Measurements from ENCODE around the gene TMEM30A.

TMEM30A gene

DNA sequence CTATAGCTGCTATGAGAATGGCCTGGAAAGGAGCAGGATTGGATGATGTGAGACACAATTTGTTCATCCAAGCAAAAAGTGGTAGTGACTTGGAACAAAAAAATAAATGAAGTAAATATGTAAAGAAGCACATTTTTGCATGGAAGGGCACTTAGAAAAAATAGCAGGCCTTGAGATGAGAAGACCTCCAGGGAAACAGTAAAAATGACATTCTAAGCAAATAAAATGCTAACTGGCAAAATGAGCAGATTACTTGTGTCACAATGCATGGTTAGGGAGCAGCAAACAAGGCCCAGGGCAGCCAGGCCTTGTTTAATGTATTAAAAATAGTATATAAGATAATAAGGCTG lies 21.2 kb downstream of the TMEM30A start:
- H3K36me3 ChIP-seq (replicated peaks in 1 of 2; ENCODE audit: control insufficient read depth in 2 of 2, insufficient read depth in 2 of 2, low read length in 2 of 2): peaks cover 4 to 68% of the 10 kb centered on the region in 2 donors
- H3K18ac ChIP-seq (ENCODE audit: low read length): no peak overlapping the region
- H3K4me3 ChIP-seq (ENCODE audit: low read length in 2 of 2): no peak overlapping the region

DNA sequence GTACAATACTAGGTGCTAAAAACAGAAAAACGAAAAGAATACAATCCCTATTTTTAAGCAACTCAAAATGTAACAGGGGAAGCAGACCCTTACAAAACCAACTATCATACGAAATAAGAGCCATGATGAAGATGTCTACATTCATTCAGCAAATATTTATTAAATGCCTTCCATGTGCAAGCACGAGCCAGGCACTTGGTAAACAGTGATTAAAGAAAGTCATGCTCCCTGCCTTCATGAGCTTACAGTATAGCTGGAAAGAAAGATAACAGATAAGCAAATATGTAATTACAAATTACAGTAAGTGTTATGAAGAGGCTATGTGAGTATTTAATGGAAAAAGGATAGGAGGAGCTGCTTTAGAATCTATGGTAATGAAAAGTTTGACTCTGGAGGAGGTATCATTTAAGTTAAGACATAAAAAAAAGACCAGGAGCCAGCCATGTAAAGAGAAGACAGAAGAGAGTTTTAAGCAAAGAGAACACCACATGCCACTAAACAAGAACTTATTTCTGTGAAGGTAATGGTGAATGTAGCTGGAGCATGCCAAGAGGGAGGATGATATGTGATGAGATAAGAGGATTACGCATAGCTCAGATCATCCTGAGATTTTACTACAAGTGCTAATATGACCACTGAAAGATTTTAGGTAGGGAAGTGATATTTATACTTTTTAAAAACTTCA lies 21.7 kb downstream of the TMEM30A start:
- Histone ChIP-seq H3K9ac (ENCODE audit: low read depth, low read length, poor library complexity) (no peak overlapping the region), H3K18ac (ENCODE audit: low read length) (no peak overlapping the region), H2BK5ac (ENCODE audit: low read length) (no peak overlapping the region), H3K27ac (replicated peaks; ENCODE audit: low read length) (no peak overlapping the region), H2BK120ac (ENCODE audit: low read depth, low read length) (no peak overlapping the region), H3K4ac (ENCODE audit: low read length) (no peak overlapping the region), H3K14ac (ENCODE audit: low read length) (no peak overlapping the region), H2BK12ac (ENCODE audit: low read length) (no peak overlapping the region), H3K27me3 (ENCODE audit: control insufficient read depth in 3 of 3, insufficient read depth in 3 of 3, low read depth in 1 of 3, low read length in 3 of 3) (no peaks in the 10 kb centered on the region), H4K8ac (ENCODE audit: low read depth, low read length) (no peak overlapping the region), H2AK5ac (ENCODE audit: low read depth, low read length) (no peak overlapping the region), H2BK15ac (ENCODE audit: low read length) (no peak overlapping the region), H3K23ac (ENCODE audit: low read depth, low read length, poor library complexity) (no peak overlapping the region), H2AFZ (ENCODE audit: low read length) (no peak overlapping the region), H3K79me1 (ENCODE audit: low read depth, low read length) (no peaks in the 10 kb centered on the region), H4K91ac (ENCODE audit: low read depth, low read length, poor library complexity) (no peak overlapping the region), H3K4me3 (ENCODE audit: low read length in 2 of 2) (no peak overlapping the region), H3K36me3 (replicated peaks in 1 of 2; ENCODE audit: control insufficient read depth in 2 of 2, insufficient read depth in 2 of 2, low read length in 2 of 2) (peaks cover 4 to 73% of the 10 kb centered on the region in 2 donors), H3K4me1 (ENCODE audit: control insufficient read depth in 2 of 2, insufficient read depth in 1 of 2, low read depth in 1 of 2, low read length in 2 of 2) (no peaks in the 10 kb centered on the region), H3K9me3 (replicated peaks in 1 of 2; ENCODE audit: control insufficient read depth in 2 of 2, insufficient read depth in 1 of 2, low read depth in 1 of 2, low read length in 2 of 2) (no peaks in the 10 kb centered on the region), H3K4me2 (ENCODE audit: insufficient read depth, low read length, poor library complexity, severe bottlenecking) (no peak overlapping the region)
- WGBS, 2 donors (ENCODE audit: extremely low coverage in 2 of 2, insufficient read length in 2 of 2, insufficient replicate concordance in 1 of 2): no CpG with 5 or more reads among the region's 4 CpGs
- DNase-seq (ENCODE audit: low spot score): no peak

More for the DNA sequence above, 21.2 kb downstream of the TMEM30A start:
- Histone ChIP-seq H3K9me3 (replicated peaks in 1 of 2; ENCODE audit: control insufficient read depth in 2 of 2, insufficient read depth in 1 of 2, low read depth in 1 of 2, low read length in 2 of 2) (no peaks in the 10 kb centered on the region), H3K4me2 (ENCODE audit: insufficient read depth, low read length, poor library complexity, severe bottlenecking) (no peak overlapping the region), H3K23ac (ENCODE audit: low read depth, low read length, poor library complexity) (no peak overlapping the region), H3K79me1 (ENCODE audit: low read depth, low read length) (no peaks in the 10 kb centered on the region), H2AK5ac (ENCODE audit: low read depth, low read length) (no peak overlapping the region), H3K4ac (ENCODE audit: low read length) (no peak overlapping the region), H3K4me1 (ENCODE audit: control insufficient read depth in 2 of 2, insufficient read depth in 1 of 2, low read depth in 1 of 2, low read length in 2 of 2) (peaks cover under 1 to 2% of the 10 kb centered on the region in 2 donors), H2AFZ (ENCODE audit: low read length) (no peak overlapping the region), H3K14ac (ENCODE audit: low read length) (no peak overlapping the region), H3K27ac (replicated peaks; ENCODE audit: low read length) (no peak overlapping the region), H4K91ac (ENCODE audit: low read depth, low read length, poor library complexity) (no peak overlapping the region), H2BK15ac (ENCODE audit: low read length) (no peak overlapping the region), H4K8ac (ENCODE audit: low read depth, low read length) (no peak overlapping the region), H2BK12ac (ENCODE audit: low read length) (no peak overlapping the region), H3K27me3 (ENCODE audit: control insufficient read depth in 3 of 3, insufficient read depth in 3 of 3, low read depth in 1 of 3, low read length in 3 of 3) (no peaks in the 10 kb centered on the region), H2BK5ac (ENCODE audit: low read length) (no peak overlapping the region), H2BK120ac (ENCODE audit: low read depth, low read length) (no peak overlapping the region), H3K9ac (ENCODE audit: low read depth, low read length, poor library complexity) (no peak overlapping the region)
- no peak for DNase-seq (ENCODE audit: low spot score)

DNA sequence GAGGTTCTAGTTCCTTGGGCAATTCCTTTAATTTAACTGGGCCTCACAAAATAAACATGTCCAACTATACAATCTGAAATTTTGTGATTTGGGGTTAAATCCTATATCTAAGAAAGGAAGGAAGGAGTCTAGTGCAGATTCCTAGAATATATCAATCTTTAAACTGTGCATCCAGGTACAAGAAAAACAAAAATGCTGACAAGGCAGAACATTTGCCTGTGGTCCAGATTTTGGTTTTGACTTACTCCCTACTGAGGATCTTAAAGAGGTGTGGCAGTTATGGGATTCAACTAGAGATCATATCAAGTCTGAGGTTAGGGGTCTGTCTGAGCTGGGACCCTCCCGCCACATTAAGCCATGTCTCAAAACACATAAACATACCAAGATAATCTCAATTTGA lies 23.3 kb downstream of the TMEM30A start:
- no peak overlapping the region for H2BK120ac ChIP-seq (ENCODE audit: low read depth, low read length)
- no peak overlapping the region for H3K9ac ChIP-seq (ENCODE audit: low read depth, low read length, poor library complexity)
- H3K4me1 ChIP-seq (ENCODE audit: control insufficient read depth in 2 of 2, insufficient read depth in 1 of 2, low read depth in 1 of 2, low read length in 2 of 2): no peaks in the 10 kb centered on the region
- H3K4ac ChIP-seq (ENCODE audit: low read length): no peak overlapping the region
- H2BK15ac ChIP-seq (ENCODE audit: low read length): no peak overlapping the region
- WGBS, 2 donors (ENCODE audit: extremely low coverage in 2 of 2, insufficient read length in 2 of 2, insufficient replicate concordance in 1 of 2): no CpG with 5 or more reads among the region's 1 CpG
- no peak overlapping the region for H4K91ac ChIP-seq (ENCODE audit: low read depth, low read length, poor library complexity)
- no peak overlapping the region for H2AK5ac ChIP-seq (ENCODE audit: low read depth, low read length)
- no peak overlapping the region for H4K8ac ChIP-seq (ENCODE audit: low read depth, low read length)
- no peak overlapping the region for H2AFZ ChIP-seq (ENCODE audit: low read length)
- H3K27me3 ChIP-seq (ENCODE audit: control insufficient read depth in 3 of 3, insufficient read depth in 3 of 3, low read depth in 1 of 3, low read length in 3 of 3): no peaks in the 10 kb centered on the region
- H3K18ac ChIP-seq (ENCODE audit: low read length): no peak overlapping the region
- no peaks in the 10 kb centered on the region for H3K79me1 ChIP-seq (ENCODE audit: low read depth, low read length)
- no peak overlapping the region for H3K4me2 ChIP-seq (ENCODE audit: insufficient read depth, low read length, poor library complexity, severe bottlenecking)
- no peak overlapping the region for H3K14ac ChIP-seq (ENCODE audit: low read length)
- no peak overlapping the region for H3K27ac ChIP-seq (replicated peaks; ENCODE audit: low read length)
- H3K23ac ChIP-seq (ENCODE audit: low read depth, low read length, poor library complexity): no peak overlapping the region
- H2BK12ac ChIP-seq (ENCODE audit: low read length): no peak overlapping the region
- H3K36me3 ChIP-seq (replicated peaks in 1 of 2; ENCODE audit: control insufficient read depth in 2 of 2, insufficient read depth in 2 of 2, low read length in 2 of 2): peaks cover 4 to 81% of the 10 kb centered on the region in 2 donors
- H3K9me3 ChIP-seq (replicated peaks in 1 of 2; ENCODE audit: control insufficient read depth in 2 of 2, insufficient read depth in 1 of 2, low read depth in 1 of 2, low read length in 2 of 2): no peaks in the 10 kb centered on the region
- no peak for DNase-seq (ENCODE audit: low spot score)
- no peak overlapping the region for H3K4me3 ChIP-seq (ENCODE audit: low read length in 2 of 2)
- no peak overlapping the region for H2BK5ac ChIP-seq (ENCODE audit: low read length)

DNA sequence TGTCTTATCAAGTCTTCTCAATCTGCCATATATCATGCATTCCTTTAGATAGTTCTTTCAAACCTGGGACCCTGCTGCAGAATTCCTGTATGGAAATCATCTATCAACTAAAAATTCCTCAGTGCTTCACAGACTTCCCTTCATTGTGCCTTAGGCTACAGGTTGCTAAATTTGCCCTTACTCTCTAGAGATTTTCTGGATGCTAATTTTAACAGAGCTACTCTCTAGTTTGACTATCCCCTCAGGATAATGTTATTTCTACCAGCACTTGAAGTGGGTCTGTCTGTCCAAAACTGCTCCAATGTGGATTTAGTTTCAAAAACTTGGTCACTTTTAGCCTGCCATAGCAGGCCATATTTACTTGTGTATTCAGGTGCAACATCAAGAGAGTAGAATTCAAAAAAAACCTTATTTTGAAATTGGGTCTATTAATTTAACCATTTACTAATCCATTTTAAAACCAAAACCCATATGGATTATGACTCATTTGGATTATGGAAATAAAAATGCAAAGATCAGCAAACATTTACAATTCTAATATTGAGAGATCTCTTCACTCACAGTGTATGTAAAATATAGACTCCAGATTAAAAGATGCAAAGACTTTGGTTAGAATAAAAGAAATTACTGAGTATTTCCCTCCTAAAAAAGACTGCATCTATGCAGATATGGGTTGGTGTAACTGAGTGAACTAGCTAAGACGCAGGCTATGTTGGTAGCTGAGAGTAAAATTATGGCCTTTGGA lies 27.1 kb downstream of the TMEM30A start:
- Histone ChIP-seq H3K23ac (ENCODE audit: low read depth, low read length, poor library complexity) (no peak overlapping the region), H3K27me3 (ENCODE audit: control insufficient read depth in 3 of 3, insufficient read depth in 3 of 3, low read depth in 1 of 3, low read length in 3 of 3) (no peaks in the 10 kb centered on the region), H3K9me3 (replicated peaks in 1 of 2; ENCODE audit: control insufficient read depth in 2 of 2, insufficient read depth in 1 of 2, low read depth in 1 of 2, low read length in 2 of 2) (no peaks in the 10 kb centered on the region), H3K4ac (ENCODE audit: low read length) (no peak overlapping the region), H4K8ac (ENCODE audit: low read depth, low read length) (no peak overlapping the region), H3K9ac (ENCODE audit: low read depth, low read length, poor library complexity) (no peak overlapping the region), H3K4me2 (ENCODE audit: insufficient read depth, low read length, poor library complexity, severe bottlenecking) (no peak overlapping the region), H2BK15ac (ENCODE audit: low read length) (no peak overlapping the region), H3K14ac (ENCODE audit: low read length) (no peak overlapping the region), H3K27ac (replicated peaks; ENCODE audit: low read length) (no peak overlapping the region), H3K4me3 (ENCODE audit: low read length in 2 of 2) (no peak overlapping the region), H3K36me3 (replicated peaks in 1 of 2; ENCODE audit: control insufficient read depth in 2 of 2, insufficient read depth in 2 of 2, low read length in 2 of 2) (peaks cover 4 to 86% of the 10 kb centered on the region in 2 donors), H2AFZ (ENCODE audit: low read length) (no peak overlapping the region), H2BK5ac (ENCODE audit: low read length) (no peak overlapping the region), H2BK12ac (ENCODE audit: low read length) (no peak overlapping the region), H3K4me1 (ENCODE audit: control insufficient read depth in 2 of 2, insufficient read depth in 1 of 2, low read depth in 1 of 2, low read length in 2 of 2) (no peaks in the 10 kb centered on the region), H3K79me1 (ENCODE audit: low read depth, low read length) (no peaks in the 10 kb centered on the region), H2AK5ac (ENCODE audit: low read depth, low read length) (no peak overlapping the region), H3K18ac (ENCODE audit: low read length) (no peak overlapping the region), H2BK120ac (ENCODE audit: low read depth, low read length) (no peak overlapping the region), H4K91ac (ENCODE audit: low read depth, low read length, poor library complexity) (no peak overlapping the region)
- no peak for DNase-seq (ENCODE audit: low spot score)
- no CpG with 5 or more reads among the region's 1 CpG for WGBS, 2 donors (ENCODE audit: extremely low coverage in 2 of 2, insufficient read length in 2 of 2, insufficient replicate concordance in 1 of 2)

Measured in neuronal stem cell (in vitro differentiated cells).